Transverse colon (tissue), 4 donors: Measurements from ENCODE around the gene TBX10. TPM values are rescaled to one million over a fixed set of nuclear protein-coding genes. Genes with fewer than 3 reads are reported as not detected.
A peak's percentile ranks its signal among the peaks of the same experiment; 100 is the strongest.

ENCODE experiments used
- DNase-seq: peaks from one replicate; pipeline ENCODE4 v3.0.0-alpha.2; 2019
- H3K27ac ChIP-seq, 4 donors: fragments of 200-600 bp; sonication (generic); 2 replicates each; pipeline ENCODE4 v1.5.1; 2016 to 2018; ENCODE audit warnings: inconsistent platforms in 4 of 4
- H3K27me3 ChIP-seq: fragments of 200-600 bp; sonication (generic); 2 replicates; pipeline ENCODE4 v1.5.1; 2017; ENCODE audit warnings: inconsistent platforms
- H3K36me3 ChIP-seq, 4 donors: fragments of 200-600 bp; sonication (generic); 2 replicates each; pipeline ENCODE4 v1.5.1; 2017 to 2019; ENCODE audit warnings: inconsistent platforms in 4 of 4
- H3K4me1 ChIP-seq, 4 donors: fragments of 200-600 bp; sonication (generic); 2 replicates each; pipeline ENCODE4 v1.5.1; 2017 to 2020; ENCODE audit warnings: inconsistent platforms in 4 of 4
- H3K4me3 ChIP-seq, 4 donors: fragments of 200-600 bp; sonication (generic); 1 replicate in 1 of 4; 2 replicates in 3 of 4; pipeline versions ENCODE4 v1.5.1 to v1.6.1; 2017 to 2019; ENCODE audit warnings: inconsistent platforms in 4 of 4
- H3K9me3 ChIP-seq, 2 donors: fragments of 200-600 bp; sonication (generic); 2 replicates each; pipeline ENCODE4 v1.5.1; 2017 to 2019; ENCODE audit warnings: inconsistent platforms in 2 of 2
- EP300 ChIP-seq: sonication (generic); formaldehyde crosslinking; IDR thresholded peaks from one replicate; pipeline ENCODE4 v1.6.1; 2017; ENCODE audit warnings: antibody characterized with exemption, low read depth
- POLR2A ChIP-seq: fragments of 450-650 bp; IDR thresholded peaks from one replicate; pipeline ENCODE4 v1.6.1; 2016; ENCODE audit warnings: antibody characterized with exemption, mild to moderate bottlenecking, moderate library complexity
- POLR2AphosphoS5 ChIP-seq, 3 donors: sonication (generic); formaldehyde crosslinking; IDR thresholded peaks; one replicate each; pipeline ENCODE4 v1.6.1; 2016; ENCODE audit warnings: antibody characterized with exemption in 3 of 3
- WGBS, 2 donors: methylation state at CpG; one replicate each; pipeline ENCODE4 v1.1.5; 2018; ENCODE audit warnings: low coverage in 1 of 2; 5-methylcytosine and 5-hydroxymethylcytosine counted together
- in situ Hi-C, 4 donors: fragments of 200-750 bp; cut with MboI; loops; one replicate each; pipeline versions ENCODE4 v1.15.0 to v1.15.1; 2017; ENCODE audit warnings: low sequenced_read_pairs in 3 of 4, low pct_ligation_motif_present in 1 of 4, low pct_unique_long_range_greater_than_20kb in 1 of 4
- intact Hi-C: fragments of 100-400 bp; cut with DNase I; formaldehyde crosslinking; loops from one replicate; pipeline ENCODE4 v1.15.1; 2023; ENCODE audit warnings: low total_unique reads
- total RNA-seq, 4 donors: library from RNA; depleted of rRNA; stranded (reverse); fragments of >200 nt; gene quantifications; one replicate each; pipeline ENCODE4 v1.1.0, GENCODE V29; 2016
- TF ChIP-seq, protein P1 (sequence below), 5 experiments: fragments of 200-600 bp in 3 of 5; fragments of 450-650 bp in 2 of 5; sonication (generic) in 3 of 5; IDR thresholded peaks; 1 replicate in 2 of 5; 2 replicates in 3 of 5; pipeline ENCODE4 v1.5.1; 2016 to 2017; ENCODE audit warnings: antibody characterized with exemption in 5 of 5, inconsistent platforms in 3 of 5, mild to moderate bottlenecking in 2 of 5, moderate library complexity in 1 of 5

The TBX10 gene
- total RNA-seq, 4 donors from 2014 or later, result 1.3 to 16.5 (median 15.0) TPM; not detected in 1

DNA sequence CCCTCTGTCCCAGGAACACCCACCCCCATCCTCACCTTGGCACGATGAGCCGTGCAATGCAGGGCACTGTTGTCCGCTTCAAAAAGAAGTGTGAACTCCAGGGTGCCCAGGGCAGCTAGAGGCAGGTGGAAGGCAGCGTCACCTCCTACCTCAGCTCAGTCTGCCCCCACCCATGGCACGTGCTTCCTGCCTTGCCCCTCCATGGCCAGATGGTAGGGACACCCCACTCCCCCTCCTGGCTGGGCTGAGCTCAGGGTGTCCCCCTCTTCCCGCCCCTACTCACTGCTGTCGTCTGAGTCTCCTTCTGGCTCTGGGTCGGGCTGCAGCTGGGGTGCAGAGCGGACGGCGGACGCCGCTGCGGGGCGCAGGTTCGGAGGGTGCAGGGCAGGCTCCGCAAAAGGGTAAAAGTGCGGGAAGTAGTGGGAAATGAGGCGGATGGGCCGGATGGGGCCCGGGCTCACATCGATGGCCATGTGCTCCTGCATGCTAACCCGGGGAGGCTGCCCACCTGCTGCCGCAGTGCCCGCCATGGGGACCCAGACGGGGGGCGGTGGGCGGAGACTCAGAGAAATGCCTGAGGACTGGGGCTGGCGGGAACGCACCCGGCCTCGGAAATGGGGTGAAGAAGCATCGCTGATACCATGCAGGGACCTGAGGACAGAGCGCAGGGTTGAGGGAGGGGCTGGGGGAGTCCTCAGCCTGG, 23.7 kb downstream of the TBX10 start:
- H3K27me3 ChIP-seq, result peaks cover 15% of the 10 kb centered on the region
- WGBS, 2 donors, result 55% methylated on average over 34 of the region's 34 CpGs; no CpG with 5 or more reads in 1 of the 2 donors
- TF ChIP-seq, protein P1, sequence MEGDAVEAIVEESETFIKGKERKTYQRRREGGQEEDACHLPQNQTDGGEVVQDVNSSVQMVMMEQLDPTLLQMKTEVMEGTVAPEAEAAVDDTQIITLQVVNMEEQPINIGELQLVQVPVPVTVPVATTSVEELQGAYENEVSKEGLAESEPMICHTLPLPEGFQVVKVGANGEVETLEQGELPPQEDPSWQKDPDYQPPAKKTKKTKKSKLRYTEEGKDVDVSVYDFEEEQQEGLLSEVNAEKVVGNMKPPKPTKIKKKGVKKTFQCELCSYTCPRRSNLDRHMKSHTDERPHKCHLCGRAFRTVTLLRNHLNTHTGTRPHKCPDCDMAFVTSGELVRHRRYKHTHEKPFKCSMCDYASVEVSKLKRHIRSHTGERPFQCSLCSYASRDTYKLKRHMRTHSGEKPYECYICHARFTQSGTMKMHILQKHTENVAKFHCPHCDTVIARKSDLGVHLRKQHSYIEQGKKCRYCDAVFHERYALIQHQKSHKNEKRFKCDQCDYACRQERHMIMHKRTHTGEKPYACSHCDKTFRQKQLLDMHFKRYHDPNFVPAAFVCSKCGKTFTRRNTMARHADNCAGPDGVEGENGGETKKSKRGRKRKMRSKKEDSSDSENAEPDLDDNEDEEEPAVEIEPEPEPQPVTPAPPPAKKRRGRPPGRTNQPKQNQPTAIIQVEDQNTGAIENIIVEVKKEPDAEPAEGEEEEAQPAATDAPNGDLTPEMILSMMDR (IDR thresholded peaks at IDR 0.05), result no peak
- TF ChIP-seq POLR2A, result no peak
- TF ChIP-seq POLR2AphosphoS5 (IDR thresholded peaks at IDR 0.05), result no peak
- TF ChIP-seq EP300, result no peak
- H3K27ac ChIP-seq, result no peak overlapping the region
- intact Hi-C loops, result no loop called here
- in situ Hi-C loops, result no loop called here
- H3K4me3 ChIP-seq, result no peak overlapping the region
- peaks cover 6 to 13% (median 12%) of the 10 kb centered on the region in 4 donors for H3K4me1 ChIP-seq
- no peaks in the 10 kb centered on the region for H3K36me3 ChIP-seq
- H3K9me3 ChIP-seq, result no peaks in the 10 kb centered on the region
- DNase-seq, result no peak

DNA sequence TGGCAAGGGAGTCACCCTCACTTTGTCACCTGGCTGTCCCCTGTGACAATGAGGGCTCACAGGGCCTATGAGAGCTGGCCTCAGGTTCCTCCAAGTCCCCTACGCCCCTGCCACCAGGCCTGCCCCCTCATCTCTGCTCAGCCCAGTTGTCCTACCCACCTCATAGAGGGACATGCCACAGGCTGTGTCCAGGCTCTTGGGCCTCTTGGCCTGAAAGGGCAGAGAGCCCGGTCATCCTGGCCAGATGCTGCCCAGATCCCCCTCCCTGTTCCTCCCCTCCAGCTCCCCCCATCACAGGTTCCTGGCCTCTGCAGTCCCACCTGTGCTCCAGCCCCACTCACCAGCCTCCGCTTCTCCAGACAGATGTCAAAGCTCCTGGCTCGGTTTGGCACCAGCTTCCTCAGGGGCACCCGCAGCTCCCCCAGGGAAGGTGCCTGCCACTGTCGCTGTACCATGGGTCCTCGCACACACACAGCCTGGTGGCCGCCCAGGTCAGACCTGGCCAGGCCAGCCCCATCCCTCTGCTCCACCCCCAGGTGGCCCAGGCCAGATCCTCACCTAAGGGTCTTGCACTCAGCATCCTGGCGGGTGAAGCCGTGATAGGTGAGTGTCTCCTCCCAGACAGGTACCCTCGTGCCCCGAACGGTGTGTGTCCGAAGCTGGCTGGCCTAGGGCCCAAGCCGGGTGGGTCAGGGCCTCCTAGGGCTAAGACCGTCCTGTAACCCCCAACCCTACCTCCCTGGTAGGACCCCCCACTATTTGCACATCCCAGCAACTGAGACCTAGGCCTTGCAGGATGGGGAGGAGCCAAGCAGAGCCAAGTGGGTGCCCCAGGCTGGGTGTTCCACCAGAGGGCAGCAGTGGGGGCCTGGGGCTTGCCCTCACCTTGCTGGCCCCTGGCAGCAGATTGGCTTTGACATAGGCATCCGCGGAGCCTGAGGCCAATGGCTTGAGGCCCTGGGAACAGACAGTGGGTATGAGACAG, 24.5 kb downstream of the TBX10 start:
- peak overlapping the region; percentile 63 to 77 (median 72) for H3K27ac ChIP-seq
- H3K36me3 ChIP-seq, result peaks cover 0 to 3% (median 0%) of the 10 kb centered on the region in 4 donors
- TF ChIP-seq EP300 (no peak), POLR2A (no peak)
- TF ChIP-seq, protein P1 (IDR thresholded peaks at IDR 0.05), result peak; percentile 27 to 60 (median 52)
- peaks cover 6 to 13% (median 12%) of the 10 kb centered on the region in 4 donors for H3K4me1 ChIP-seq
- intact Hi-C loops (no loop called here), in situ Hi-C loops (no loop called here)
- 84% methylated on average over 15 of the region's 18 CpGs; no CpG with 5 or more reads in 1 of the 2 donors for WGBS, 2 donors
- peak; percentile 55 for DNase-seq
- no peaks in the 10 kb centered on the region for H3K9me3 ChIP-seq
- peaks cover 15% of the 10 kb centered on the region for H3K27me3 ChIP-seq
- no peak overlapping the region for H3K4me3 ChIP-seq

DNA sequence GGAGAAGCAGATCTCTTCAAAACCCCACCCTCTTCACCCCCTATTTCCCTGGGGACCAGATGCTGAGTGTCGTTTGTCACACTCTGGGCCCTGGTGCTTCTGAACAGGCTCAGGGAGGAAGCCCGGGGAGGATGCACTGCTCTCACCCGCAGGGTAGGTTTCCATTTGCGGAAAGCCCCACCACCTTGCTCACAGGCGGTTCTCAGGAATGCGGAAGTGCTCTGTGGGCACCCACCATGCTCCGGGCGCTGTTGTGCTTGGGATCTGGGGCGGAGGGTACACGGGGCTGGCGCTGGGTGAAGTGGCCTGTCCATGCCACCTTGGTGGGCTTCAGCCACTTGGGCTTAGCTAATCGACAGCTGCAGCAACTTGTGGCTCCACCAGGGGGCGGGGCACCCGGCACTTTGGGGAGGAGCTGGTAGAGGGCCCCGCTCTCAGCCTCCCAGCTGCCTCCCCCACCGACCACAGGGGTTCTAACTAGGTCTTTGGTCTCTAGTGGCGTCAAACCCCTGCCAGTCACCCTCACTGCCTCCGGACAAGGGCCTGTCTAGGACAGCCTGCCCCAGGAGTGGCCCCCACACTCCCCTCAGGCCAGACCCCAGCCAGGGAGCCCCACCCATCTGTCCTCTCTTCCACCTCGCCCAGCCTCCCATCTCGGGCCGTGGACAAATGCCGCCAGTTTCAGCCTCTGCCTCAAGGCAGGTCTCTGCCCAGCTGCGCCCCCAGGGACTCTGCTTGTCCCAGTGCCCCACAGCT, 25.4 kb downstream of the TBX10 start:
- TF ChIP-seq EP300 (no peak), POLR2AphosphoS5 (IDR thresholded peaks at IDR 0.05) (peak in 1 of 3 donors; percentile 42), POLR2A (peak; percentile 59)
- TF ChIP-seq, protein P1 (IDR thresholded peaks at IDR 0.05), result peak; percentile 62 to 73 (median 71)
- intact Hi-C loops (no loop called here), in situ Hi-C loops (no loop called here)
- Histone ChIP-seq H3K9me3 (no peaks in the 10 kb centered on the region), H3K4me3 (peak overlapping the region in 3 of 4 donors; percentile 8 to 42 (median 22)), H3K27ac (peak overlapping the region; percentile 63 to 77 (median 72)), H3K36me3 (peaks cover 0 to 3% (median 0%) of the 10 kb centered on the region in 4 donors), H3K4me1 (peaks cover 6 to 13% (median 12%) of the 10 kb centered on the region in 4 donors), H3K27me3 (peaks cover 15% of the 10 kb centered on the region)
- WGBS, 2 donors, result 18% methylated on average over 21 of the region's 23 CpGs; no CpG with 5 or more reads in 1 of the 2 donors
- peak; percentile 77 for DNase-seq
